ENCODE results near the gene EHMT1.
A peak's percentile ranks its signal among the peaks of the same experiment; 100 is the strongest.

The EHMT1 gene

DNA sequence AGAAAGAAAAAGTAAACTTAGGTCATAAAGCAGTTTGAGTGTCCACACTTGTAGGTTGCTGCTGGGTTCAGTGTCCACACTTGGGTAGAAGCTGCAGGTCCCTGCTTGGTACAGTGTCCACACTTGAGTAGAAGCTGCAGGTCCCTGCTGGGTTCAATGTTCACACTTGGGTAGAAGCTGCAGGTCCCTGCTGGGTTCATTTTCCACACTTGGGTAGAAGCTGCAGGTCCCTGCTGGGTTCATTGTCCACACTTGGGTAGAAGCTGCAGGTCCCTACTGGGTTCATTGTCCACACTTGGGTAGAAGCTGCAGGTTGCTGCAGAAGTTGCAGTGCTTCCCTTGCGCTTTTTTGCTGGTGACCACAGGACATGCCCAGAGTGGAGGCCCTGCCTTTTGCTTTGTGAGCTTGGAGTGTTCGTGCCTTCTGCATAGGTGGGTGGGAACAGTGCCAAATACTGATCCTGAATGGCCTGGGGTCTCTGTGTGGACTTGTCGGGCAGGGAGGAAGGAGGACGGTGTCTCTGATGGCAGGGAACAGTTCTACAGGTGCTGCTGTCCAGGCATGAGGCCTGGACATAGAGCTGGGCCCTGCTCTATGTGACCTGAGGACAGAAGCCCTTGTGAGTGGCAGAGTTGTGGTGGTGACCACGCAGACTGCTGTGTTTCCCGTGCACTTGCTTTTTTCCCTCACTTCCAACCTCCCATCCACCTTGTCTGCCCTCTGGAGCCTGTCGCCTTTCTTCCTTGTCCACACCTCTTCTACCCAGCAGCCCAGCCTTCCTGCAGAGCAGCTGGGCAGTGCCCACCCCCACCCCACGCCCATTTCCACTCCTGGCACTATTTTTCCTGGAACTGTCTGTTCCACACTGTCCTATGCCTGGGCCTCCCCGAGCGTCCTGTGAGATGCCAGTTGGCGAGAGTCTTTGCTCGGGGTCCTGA is 120.8 kb downstream of the EHMT1 start:
- DNase-seq (ENCODE audit: low read depth in 3 of 3) = no peak

DNA sequence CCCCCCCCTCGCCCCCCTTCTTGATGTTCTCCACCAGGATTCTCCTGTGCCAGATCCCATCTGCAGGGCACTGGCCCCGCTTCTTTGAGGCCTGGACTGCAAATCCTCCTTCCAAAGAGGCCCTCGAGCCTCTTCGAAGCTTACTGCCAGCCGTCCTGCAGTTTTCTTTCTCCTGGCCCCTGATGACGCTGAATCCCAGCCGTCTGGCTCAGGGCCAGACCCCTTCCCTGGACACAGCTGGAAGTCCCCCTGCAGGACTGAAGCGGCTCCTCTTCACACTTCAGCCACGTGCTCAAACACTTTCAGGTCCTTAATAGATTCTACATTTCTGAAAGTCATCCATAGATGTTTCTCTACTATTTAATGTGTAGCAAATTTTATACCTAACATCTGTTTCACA is 121.5 kb downstream of the EHMT1 start:
- no peak for DNase-seq (ENCODE audit: low read depth in 3 of 3)

GRCh38 chr9:137741330-137741729 is 122.5 kb downstream of the EHMT1 start:
- no peak for DNase-seq (ENCODE audit: low read depth in 3 of 3)

GRCh38 chr9:137742698-137743097 is 123.9 kb downstream of the EHMT1 start:
- no peak for DNase-seq (ENCODE audit: low read depth in 3 of 3)

- no peak for DNase-seq (ENCODE audit: low read depth in 3 of 3)
These were observed 124.9 kb downstream of the EHMT1 start for GRCh38 chr9:137743695-137744094.

- no peak for DNase-seq (ENCODE audit: low read depth in 3 of 3)
These were observed 125.9 kb downstream of the EHMT1 start for GRCh38 chr9:137744632-137745183.

DNA sequence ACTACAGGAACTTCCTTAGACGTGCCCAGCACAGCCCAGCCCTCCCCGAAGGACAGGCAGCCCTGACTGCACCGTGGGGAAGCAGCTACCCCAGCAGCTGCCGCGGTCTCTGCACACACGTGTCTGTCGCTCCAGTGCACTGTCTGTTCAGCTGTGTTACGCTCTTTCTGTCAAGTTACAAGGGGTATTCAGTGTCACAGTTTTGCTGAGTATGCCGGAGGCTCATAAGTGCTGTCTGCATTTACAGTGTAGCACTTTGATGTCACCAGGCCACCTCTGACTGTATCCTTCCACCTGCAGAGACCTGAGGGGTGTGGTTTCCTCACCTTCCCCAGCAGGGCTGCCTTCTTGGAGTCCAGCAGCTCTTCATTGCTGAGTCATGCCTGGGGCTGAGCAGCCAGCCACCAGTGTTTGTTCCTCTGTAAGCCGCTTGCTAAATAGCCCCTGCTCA is 126.8 kb downstream of the EHMT1 start:
- DNase-seq (ENCODE audit: low read depth in 3 of 3) = no peak

DNA sequence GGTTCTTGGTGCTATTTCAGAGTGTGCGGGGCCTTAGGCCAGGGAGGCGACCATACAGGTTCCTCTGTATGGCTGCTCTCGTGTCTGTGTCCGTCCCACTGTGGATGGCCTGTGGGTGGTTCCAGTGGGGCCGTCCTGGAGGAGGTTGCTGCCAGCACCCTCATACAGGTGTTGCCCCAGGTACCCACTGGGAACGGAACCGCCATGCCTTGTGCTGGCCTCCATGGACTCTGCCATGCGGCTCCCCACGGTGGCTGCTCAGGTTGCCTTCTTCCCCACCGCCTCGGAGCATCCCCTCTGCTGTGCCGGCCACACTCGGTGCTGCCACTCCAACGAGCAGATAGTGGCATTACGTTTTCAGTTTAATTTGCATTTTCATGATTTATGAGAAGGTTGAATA is 129.5 kb downstream of the EHMT1 start:
- no peak for DNase-seq (ENCODE audit: low read depth in 3 of 3)

GRCh38 chr9:137748741-137749140 is 129.9 kb downstream of the EHMT1 start:
- no peak for DNase-seq (ENCODE audit: low read depth in 3 of 3)

DNA sequence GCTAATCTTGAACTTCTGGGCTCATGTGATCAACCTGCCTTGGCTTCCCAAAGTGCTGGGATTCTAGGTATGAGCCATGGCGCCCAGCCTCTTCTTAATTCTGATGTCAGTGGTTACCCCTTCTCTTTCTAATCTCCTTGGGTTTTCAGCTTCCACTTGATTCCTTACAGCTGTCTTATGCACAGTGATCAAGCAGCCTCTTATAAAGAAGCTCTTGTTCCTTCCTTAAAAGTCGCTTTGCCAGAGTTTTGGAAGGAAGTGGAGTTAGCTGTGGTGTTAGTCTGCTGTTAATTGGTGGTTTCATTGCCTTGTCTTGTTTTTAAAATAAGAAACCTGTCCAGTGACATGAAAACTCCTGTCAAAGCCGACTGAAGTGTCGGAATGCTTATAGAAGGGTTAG is 130.7 kb downstream of the EHMT1 start:
- DNase-seq (ENCODE audit: low read depth in 3 of 3) = no peak

GRCh38 chr9:137750007-137750406 is 131.2 kb downstream of the EHMT1 start:
- DNase-seq (ENCODE audit: low read depth in 3 of 3) = no peak

- no peak for DNase-seq (ENCODE audit: low read depth in 3 of 3)
These were observed 131.8 kb downstream of the EHMT1 start for GRCh38 chr9:137750566-137750965.

GRCh38 chr9:137751616-137752015 is 132.8 kb downstream of the EHMT1 start:
- no peak for DNase-seq (ENCODE audit: low read depth in 3 of 3)

GRCh38 chr9:137752426-137752825 is 133.6 kb downstream of the EHMT1 start:
- DNase-seq (ENCODE audit: low read depth in 3 of 3) = no peak

GRCh38 chr9:137753192-137753765 is 134.5 kb downstream of the EHMT1 start:
- DNase-seq (ENCODE audit: low read depth in 3 of 3) = no peak

DNA sequence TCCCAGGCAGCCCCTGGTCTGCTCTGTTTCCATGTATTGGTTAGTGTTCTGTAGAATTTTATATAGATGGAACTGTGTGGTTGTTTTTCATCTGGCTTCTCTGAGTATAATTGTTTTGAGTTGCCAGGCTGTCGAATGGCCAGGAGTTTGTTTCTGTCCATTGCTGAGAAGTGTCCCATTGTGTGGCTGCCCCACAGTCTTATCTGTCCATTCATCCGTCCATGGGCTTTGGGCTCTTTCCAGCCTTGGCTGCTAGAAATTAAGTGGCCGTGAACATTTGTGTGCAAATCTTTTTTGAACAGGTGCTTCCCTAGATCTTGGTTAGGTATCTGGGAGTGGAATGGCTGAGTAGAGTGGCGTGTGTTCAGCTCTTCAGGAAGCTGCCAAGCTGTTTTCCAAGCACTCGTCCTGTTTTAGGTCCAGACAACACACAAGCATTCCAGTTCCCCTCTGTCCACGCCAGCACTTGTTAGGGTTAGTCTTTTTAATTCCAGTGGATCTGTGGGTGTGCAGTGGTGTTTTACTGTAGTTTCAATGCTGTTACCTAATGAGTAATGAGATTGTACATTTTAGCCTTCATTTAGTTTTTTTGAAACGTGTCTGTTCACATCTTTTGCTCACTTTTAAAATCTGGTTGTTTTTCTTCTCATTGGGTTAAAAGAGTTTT is 136.6 kb downstream of the EHMT1 start:
- no peak for DNase-seq (ENCODE audit: low read depth in 3 of 3)

DNA sequence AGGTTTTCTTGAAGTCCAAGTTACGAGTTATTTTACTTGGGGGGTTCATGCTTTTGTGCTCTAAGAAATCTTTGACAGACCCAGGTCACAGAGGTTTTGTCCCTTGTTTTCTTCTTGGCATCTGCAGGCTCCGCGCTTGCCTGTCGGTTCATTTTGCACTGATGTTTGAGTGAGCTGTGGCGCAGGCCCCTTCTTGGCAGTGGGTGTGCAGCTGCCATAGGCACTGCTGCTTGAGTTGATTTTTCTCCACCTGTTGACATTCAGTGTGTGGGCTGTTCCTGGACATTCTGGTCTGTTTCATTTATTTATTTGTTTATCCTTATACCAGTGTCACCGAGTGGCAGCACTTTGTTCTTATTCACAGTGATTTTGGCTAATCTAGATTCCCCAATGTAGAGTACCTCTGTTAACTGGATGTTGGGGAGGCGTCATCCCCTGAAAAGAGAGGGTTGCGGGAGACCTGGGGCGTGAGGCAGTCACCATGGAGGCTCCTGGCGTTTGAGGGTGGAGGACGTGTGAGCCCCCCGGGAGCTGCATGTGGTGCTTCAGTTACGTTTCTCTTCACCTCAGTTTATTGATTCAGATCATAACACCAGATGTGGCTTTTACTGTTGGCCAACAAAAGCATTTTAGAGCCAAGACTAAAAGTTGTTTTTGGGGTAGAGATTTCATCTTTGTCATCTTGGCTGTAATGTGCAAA is 137.4 kb downstream of the EHMT1 start:
- no peak for DNase-seq (ENCODE audit: low read depth in 3 of 3)

GRCh38 chr9:137757139-137757538 is 138.3 kb downstream of the EHMT1 start:
- DNase-seq (ENCODE audit: low read depth in 3 of 3) = no peak

DNA sequence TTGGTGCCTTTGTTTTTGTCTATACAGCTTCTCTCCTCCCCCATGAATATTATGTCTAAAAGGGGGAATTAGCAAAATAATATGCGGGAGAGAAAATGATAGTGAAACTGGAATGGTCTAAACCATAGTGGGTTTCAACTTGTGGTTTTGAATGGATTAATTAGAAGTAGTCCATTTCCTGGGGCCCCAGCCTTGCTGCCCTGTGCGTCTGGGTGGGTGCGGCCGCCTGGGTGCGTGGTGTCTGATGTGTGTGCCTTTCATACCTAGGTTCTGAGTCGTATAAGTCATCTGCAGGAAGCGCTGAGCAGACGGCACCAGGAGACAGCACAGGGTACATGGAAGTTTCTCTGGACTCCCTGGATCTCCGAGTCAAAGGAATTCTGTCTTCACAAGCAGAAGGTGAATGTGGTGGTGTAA is 138.8 kb downstream of the EHMT1 start:
- DNase-seq (ENCODE audit: low read depth in 3 of 3) = peak in 1 of 3 donors; percentile 21

DNA sequence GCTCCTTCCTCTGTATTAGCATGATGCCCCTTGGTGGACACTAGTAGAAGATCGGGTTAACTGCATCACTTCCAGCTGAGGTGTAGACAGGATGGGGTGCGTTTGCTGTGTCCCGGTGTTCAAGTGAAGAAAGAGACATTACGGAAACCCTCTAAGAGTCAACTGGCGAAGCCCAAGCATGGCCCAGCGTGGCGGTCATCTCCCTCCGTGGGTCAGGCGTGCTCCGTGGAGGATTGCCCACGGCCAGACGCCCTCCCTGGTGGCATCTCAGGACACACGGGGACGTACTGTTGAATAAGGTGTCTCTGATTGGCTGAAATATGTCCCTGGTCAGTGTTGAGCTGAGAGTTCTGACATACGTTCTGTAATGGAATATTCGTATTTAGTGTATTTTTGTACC is 139.3 kb downstream of the EHMT1 start:
- no peak for DNase-seq (ENCODE audit: low read depth in 3 of 3)

- DNase-seq (ENCODE audit: low read depth in 3 of 3) = no peak
These were observed 140.3 kb downstream of the EHMT1 start for GRCh38 chr9:137759117-137759516.

All from stimulated activated CD4-positive, alpha-beta T cell treated with anti-CD3 and anti-CD28 coated beads, TNF-alpha, amount 100 ng/mL, for 48 hours (primary cell).